GM12875 (cell line): Measurements from ENCODE around the gene DHX38.
A peak's percentile ranks its signal among the peaks of the same experiment; 100 is the strongest.

Experiments
- H3K4me3 ChIP-seq: one replicate; pipeline ENCODE4 v1.5.1; 2011; ENCODE audit warnings: low read depth, low read length, control low read depth
- TF ChIP-seq, protein P1 (sequence below): IDR thresholded peaks from 2 replicates; pipeline ENCODE4 v1.5.1; 2011; ENCODE audit warnings: low read depth, mild to moderate bottlenecking, control low read depth, inconsistent platforms, low read length, moderate library complexity, borderline replicate concordance; ENCODE audit not compliant: insufficient read depth

The DHX38 gene

DNA sequence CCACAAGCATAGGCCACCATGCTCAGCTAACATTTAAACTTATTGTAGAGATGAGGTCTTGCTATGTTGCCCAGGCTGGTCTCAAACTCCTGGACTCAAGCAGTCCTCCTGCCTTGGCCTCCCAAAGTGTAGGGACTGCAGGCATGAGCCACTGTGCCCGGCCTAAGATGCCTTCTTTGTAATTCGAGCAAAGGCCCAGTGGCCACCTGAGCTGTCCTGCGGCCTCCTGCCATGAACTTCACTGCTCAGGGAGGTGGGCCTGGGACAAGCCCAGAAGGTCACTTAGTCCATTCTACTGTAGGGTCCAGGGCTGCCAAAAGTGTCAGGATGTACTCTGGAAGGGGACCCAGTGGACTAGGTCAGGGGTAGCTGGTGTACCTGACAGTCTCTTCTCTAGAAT is 30.5 kb downstream of the DHX38 start:
- no peak overlapping the region for H3K4me3 ChIP-seq
- TF ChIP-seq, protein P1, sequence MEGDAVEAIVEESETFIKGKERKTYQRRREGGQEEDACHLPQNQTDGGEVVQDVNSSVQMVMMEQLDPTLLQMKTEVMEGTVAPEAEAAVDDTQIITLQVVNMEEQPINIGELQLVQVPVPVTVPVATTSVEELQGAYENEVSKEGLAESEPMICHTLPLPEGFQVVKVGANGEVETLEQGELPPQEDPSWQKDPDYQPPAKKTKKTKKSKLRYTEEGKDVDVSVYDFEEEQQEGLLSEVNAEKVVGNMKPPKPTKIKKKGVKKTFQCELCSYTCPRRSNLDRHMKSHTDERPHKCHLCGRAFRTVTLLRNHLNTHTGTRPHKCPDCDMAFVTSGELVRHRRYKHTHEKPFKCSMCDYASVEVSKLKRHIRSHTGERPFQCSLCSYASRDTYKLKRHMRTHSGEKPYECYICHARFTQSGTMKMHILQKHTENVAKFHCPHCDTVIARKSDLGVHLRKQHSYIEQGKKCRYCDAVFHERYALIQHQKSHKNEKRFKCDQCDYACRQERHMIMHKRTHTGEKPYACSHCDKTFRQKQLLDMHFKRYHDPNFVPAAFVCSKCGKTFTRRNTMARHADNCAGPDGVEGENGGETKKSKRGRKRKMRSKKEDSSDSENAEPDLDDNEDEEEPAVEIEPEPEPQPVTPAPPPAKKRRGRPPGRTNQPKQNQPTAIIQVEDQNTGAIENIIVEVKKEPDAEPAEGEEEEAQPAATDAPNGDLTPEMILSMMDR, result no peak

DNA sequence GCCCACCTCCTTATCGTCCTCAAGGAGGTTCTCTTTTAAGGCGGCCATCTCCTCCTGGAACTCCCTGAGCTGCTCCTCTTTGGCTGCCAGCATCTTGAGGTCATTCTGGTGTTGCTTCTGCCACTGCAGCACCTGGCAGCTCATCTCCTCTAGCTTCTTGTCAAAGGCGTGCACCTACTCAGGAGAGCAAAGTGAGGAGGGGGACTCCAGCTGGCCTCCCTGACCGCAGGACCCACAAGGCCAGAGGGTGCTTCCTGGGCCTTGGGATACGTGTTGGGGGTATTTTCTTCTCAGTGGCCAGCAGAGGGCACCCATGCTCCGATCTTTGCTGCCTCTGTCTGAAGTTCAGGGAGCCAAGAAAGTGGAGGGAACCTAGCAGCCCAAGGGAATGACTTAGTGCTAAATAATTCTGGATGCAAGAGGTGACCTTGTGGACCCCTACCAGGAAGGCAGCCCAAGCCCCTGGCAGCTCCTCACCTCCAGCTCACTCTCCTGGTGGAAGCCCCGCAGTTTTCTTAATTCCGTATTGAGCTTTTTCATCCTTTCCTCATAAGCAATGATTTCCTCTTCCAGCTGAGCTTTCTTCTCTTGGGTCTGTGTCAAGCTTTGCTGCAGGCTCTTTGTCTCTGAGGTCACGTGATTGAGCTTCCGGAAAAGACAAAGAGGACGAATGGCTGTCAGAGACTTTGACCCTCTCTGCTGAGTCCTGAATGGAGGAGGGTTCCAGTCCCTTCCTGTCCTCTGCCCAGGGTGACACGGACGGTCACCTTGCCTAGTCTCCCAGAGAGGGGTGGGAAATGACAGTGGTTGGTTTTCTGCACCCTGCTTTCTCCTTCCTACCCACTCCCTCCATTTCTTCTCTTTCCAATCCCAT is 31.4 kb downstream of the DHX38 start:
- H3K4me3 ChIP-seq, result no peak overlapping the region
- TF ChIP-seq, protein P1, result peak; percentile 79

DNA sequence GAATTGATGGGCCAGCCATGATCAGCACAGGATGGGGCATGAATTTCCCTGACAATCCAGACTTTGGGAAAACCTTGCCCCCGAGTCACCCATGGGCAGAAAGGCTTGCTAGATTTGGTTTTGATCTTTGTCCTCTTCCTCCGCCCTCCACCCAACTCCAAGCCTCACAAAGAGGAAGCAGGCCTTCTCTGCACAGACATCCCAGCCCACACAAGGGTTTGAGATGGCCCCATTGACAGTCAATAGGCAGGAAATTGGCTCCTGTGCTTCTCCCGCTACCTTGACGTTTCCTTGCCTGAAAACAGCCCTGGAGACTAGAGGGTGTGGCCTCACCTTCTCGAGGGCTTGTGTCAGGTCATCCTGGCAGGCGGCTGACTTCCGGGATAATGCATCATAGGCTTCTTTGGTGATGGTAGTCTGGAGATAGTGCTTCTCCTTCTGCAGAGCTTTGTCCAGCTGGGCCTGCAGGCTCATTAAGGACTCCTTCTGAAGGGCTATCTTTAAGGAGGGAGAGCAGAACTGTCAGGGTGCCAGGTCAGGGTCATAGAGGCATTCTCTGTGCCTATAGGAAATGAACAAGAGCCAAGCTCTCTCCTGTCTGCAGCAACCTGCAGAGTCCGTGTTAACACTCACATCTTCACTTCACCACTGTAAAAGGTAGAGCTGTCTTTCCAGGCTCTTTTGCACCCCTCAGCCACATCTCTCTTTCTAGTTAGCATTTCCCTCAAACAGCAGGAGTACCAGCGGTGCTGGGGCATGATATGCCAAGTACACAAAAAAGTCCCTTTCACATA is 32.2 kb downstream of the DHX38 start:
- TF ChIP-seq, protein P1, result no peak
- no peak overlapping the region for H3K4me3 ChIP-seq

DNA sequence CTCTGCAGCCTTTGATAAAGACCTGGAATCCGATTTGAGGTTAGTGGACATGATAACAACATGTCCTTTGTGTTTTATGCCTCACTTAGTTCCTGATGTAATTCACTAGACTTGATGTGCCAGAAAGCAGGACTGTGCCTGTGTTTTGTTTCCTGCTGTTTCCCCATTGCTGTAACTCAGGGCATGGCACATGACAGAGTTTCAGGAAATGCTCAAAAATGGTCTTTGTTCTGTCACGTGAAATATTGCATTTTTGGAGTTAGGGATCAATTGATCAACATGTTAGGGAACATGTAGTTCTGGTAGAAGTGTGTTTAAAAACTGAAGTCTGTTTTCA is 32.8 kb downstream of the DHX38 start:
- H3K4me3 ChIP-seq, result no peak overlapping the region
- TF ChIP-seq, protein P1, result no peak

DNA sequence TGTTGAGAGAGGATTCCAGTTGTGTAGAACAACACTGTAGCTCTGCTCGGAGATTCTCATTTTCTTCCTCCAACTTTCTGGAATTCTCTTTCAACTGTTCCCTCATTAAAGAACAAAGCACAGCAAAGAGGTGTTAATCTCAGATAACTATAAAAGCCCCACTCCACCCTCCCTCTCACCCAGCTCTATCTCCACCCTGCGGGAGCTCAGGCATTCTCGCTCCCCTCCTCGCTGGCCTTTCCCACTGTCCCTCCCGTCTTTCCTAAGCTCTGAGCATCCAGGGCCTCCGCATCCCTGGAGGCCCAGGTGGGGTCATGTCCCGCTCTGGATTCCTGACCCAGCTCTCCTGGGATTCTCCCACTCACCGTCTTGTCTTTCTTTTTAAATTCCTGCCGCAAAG is 35.1 kb downstream of the DHX38 start:
- no peak overlapping the region for H3K4me3 ChIP-seq
- TF ChIP-seq, protein P1, result no peak

DNA sequence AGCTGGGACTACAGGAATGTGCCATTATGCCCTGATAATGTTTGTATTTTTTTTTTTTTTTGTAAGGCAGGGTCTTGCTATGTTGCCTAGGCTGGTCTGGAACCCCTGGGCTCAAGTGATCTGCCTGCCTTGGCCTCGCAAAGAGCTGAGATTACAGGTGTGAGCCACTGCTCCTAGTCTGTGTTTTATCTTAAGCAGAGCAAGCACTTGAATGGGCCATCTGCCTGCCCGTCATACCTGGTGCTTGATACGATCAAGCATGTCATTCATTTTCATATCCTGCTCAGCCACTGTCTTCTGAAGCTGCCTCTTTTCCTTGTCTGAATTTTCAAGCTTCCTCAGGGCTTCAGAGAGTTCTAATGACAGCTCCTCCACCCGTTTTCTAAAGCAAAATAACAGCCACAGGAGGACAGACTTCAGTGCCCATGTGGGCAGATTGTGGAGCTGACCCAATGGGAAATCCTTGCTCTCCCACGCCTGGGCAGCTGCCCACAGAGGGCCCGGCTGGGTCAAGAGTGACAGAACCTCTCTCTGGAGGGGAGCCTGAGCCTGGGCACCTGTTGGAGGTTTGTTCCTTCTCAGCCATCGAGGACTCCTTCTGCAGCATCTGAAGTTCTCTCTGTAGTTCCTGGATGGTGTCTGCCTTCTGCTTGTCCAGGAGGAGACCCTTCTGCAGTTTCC is 36.5 kb downstream of the DHX38 start:
- H3K4me3 ChIP-seq, result no peak overlapping the region
- TF ChIP-seq, protein P1, result no peak
